ENCODE measurements around the gene IER2. TPM values are rescaled to one million over a fixed set of nuclear protein-coding genes. Genes with fewer than 3 reads are reported as not detected.

The IER2 gene
- polyA plus RNA-seq, 1 donor from 2014 or later, result 23.3 TPM

GRCh38 chr19:13160557-13160956 is 10.3 kb downstream of the IER2 start:
- Histone ChIP-seq H4K20me1 (ENCODE audit: insufficient read depth) (no peaks in the 10 kb centered on the region), H3K79me2 (replicated peaks; ENCODE audit: insufficient read depth, low read length) (no peaks in the 10 kb centered on the region), H3K9me2 (ENCODE audit: insufficient read depth, low read length) (no peaks in the 10 kb centered on the region), H2AFZ (ENCODE audit: low read depth, low read length) (no peak overlapping the region), H3K4me3 (ENCODE audit: low read length) (no peak overlapping the region), H3K27ac (ENCODE audit: low read length) (no peak overlapping the region), H3F3A (ENCODE audit: insufficient read depth, low read length, poor library complexity, severe bottlenecking) (no peaks in the 10 kb centered on the region), H3K4me2 (ENCODE audit: low read length) (no peak overlapping the region), H3K9me3 (ENCODE audit: low read length) (no peaks in the 10 kb centered on the region), H3K27me3 (ENCODE audit: insufficient read depth, low read depth, low read length) (peaks cover 9% of the 10 kb centered on the region), H3K9ac (ENCODE audit: low read length) (no peak overlapping the region), H3K36me3 (ENCODE audit: insufficient read depth, low read length) (no peaks in the 10 kb centered on the region)
- TF ChIP-seq CTCF (IDR thresholded peaks at IDR 0.05; ENCODE audit: poor library complexity, severe bottlenecking) (no peak), TAF1 (IDR thresholded peaks at IDR 0.05; ENCODE audit: low read depth) (no peak), MXI1 (conservative IDR thresholded peaks at IDR 0.05; ENCODE audit: poor library complexity, severe bottlenecking) (no peak), EP300 (conservative IDR thresholded peaks at IDR 0.05; ENCODE audit: poor library complexity, severe bottlenecking) (no peak), EZH2 (IDR thresholded peaks at IDR 0.05; ENCODE audit: borderline replicate concordance, insufficient read depth, low read length, poor library complexity, severe bottlenecking) (no peak), POLR2AphosphoS5 (IDR thresholded peaks at IDR 0.05) (no peak), RAD21 (conservative IDR thresholded peaks at IDR 0.05) (no peak), SMC3 (conservative IDR thresholded peaks at IDR 0.05; ENCODE audit: poor library complexity) (no peak), REST (IDR thresholded peaks at IDR 0.05; ENCODE audit: borderline replicate concordance) (no peak)

GRCh38 chr19:13162724-13163608 is 12.8 kb downstream of the IER2 start:
- H3K9me2 ChIP-seq (ENCODE audit: insufficient read depth, low read length), result no peaks in the 10 kb centered on the region
- no peak overlapping the region for H3K4me2 ChIP-seq (ENCODE audit: low read length)
- H3K27ac ChIP-seq (ENCODE audit: low read length), result no peak overlapping the region
- TF ChIP-seq REST (IDR thresholded peaks at IDR 0.05; ENCODE audit: borderline replicate concordance) (no peak), RAD21 (conservative IDR thresholded peaks at IDR 0.05) (no peak), SMC3 (conservative IDR thresholded peaks at IDR 0.05; ENCODE audit: poor library complexity) (no peak), CTCF (IDR thresholded peaks at IDR 0.05; ENCODE audit: poor library complexity, severe bottlenecking) (no peak), MXI1 (conservative IDR thresholded peaks at IDR 0.05; ENCODE audit: poor library complexity, severe bottlenecking) (no peak), POLR2AphosphoS5 (IDR thresholded peaks at IDR 0.05) (no peak), TAF1 (IDR thresholded peaks at IDR 0.05; ENCODE audit: low read depth) (no peak), EZH2 (IDR thresholded peaks at IDR 0.05; ENCODE audit: borderline replicate concordance, insufficient read depth, low read length, poor library complexity, severe bottlenecking) (no peak)
- H3F3A ChIP-seq (ENCODE audit: insufficient read depth, low read length, poor library complexity, severe bottlenecking), result no peaks in the 10 kb centered on the region
- peak overlapping the region; percentile 61 for H3K4me3 ChIP-seq (ENCODE audit: low read length)
- peak overlapping the region; percentile 36 for H3K9ac ChIP-seq (ENCODE audit: low read length)
- H4K20me1 ChIP-seq (ENCODE audit: insufficient read depth), result no peaks in the 10 kb centered on the region
- H2AFZ ChIP-seq (ENCODE audit: low read depth, low read length), result peak overlapping the region; percentile 27
- peaks cover 9% of the 10 kb centered on the region for H3K27me3 ChIP-seq (ENCODE audit: insufficient read depth, low read depth, low read length)
- H3K9me3 ChIP-seq (ENCODE audit: low read length), result no peaks in the 10 kb centered on the region
- H3K36me3 ChIP-seq (ENCODE audit: insufficient read depth, low read length), result no peaks in the 10 kb centered on the region
- H3K79me2 ChIP-seq (replicated peaks; ENCODE audit: insufficient read depth, low read length), result no peaks in the 10 kb centered on the region
